Progenitor cell of endocrine pancreas (in vitro differentiated cells): ENCODE measurements around the gene SALL2. TPM values are rescaled to one million over a fixed set of nuclear protein-coding genes. Genes with fewer than 3 reads are reported as not detected.

Experiments
- DNase-seq: peaks from one replicate; pipeline ENCODE4 v3.0.0; 2021; ENCODE audit warnings: low spot score; ENCODE audit not compliant: unreplicated experiment
- H3K27ac Mint-ChIP-seq: 2 replicates; pipeline ENCODE4 v1.8.0; 2021; ENCODE audit warnings: mild to moderate bottlenecking, moderate library complexity, mixed read lengths
- H3K27me3 Mint-ChIP-seq: 2 replicates; pipeline ENCODE4 v1.8.0; 2021; ENCODE audit warnings: mixed read lengths
- H3K36me3 Mint-ChIP-seq: 2 replicates; pipeline ENCODE4 v1.8.0; 2022; ENCODE audit warnings: mixed read lengths; ENCODE audit not compliant: insufficient read depth
- H3K4me1 Mint-ChIP-seq: 2 replicates; pipeline ENCODE4 v1.8.0; 2021; ENCODE audit warnings: low read depth, mixed read lengths
- H3K4me3 Mint-ChIP-seq: 2 replicates; pipeline ENCODE4 v1.8.0; 2021; ENCODE audit warnings: low read depth, mild to moderate bottlenecking, moderate library complexity, mixed read lengths
- H3K9me3 Mint-ChIP-seq: 2 replicates; pipeline ENCODE4 v1.8.0; 2021; ENCODE audit warnings: low read depth, mixed read lengths
- CTCF ChIP-seq: fragments of 200-600 bp; sonication (generic); IDR thresholded peaks from one replicate; pipeline ENCODE4 v1.5.0; 2021; ENCODE audit warnings: antibody characterized with exemption, mild to moderate bottlenecking; ENCODE audit not compliant: unreplicated experiment
- total RNA-seq: library from RNA; stranded (reverse); gene quantifications from 2 replicates; pipeline ENCODE4 v1.2.1, GENCODE V29; 2021

The SALL2 gene
- total RNA-seq, 1 donor from 2014 or later: 89.2 TPM

- Mint-ChIP-seq H3K36me3 (peaks cover 30% of the 10 kb centered on the region), H3K27ac (peak overlapping the region; percentile 77), H3K4me3 (no peak overlapping the region), H3K4me1 (peaks cover 10% of the 10 kb centered on the region), H3K27me3 (no peaks in the 10 kb centered on the region), H3K9me3 (no peaks in the 10 kb centered on the region)
- DNase-seq: no peak
- peak; percentile 61 for TF ChIP-seq CTCF
Observed at GRCh38 chr14:21498540-21499526, 27.3 kb downstream of the SALL2 start.

DNA sequence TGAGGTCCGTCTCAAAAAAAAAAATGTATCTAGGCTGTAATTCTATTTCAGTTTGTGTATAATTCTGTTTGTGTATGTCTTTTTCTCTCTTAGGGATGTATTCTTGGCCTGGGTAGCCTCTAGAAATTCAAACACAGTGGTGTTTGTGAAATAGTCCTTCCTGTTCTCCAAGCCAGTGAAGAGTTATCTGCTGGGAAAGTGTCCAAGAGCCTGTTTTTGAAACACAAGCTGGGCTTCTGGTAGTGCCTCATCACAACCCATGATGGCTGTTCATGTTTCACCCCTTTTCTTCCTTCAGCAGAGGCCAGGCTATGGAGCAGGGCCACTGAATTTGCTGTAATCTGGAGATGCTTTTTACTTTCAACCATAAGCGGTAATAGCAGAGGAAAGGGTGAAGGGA lies 29.7 kb downstream of the SALL2 start:
- Mint-ChIP-seq H3K4me3 (no peak overlapping the region), H3K36me3 (peaks cover 35% of the 10 kb centered on the region)

GRCh38 chr14:21494902-21495762 lies 31.0 kb downstream of the SALL2 start:
- TF ChIP-seq CTCF: no peak
- H3K9me3 Mint-ChIP-seq: no peaks in the 10 kb centered on the region
- H3K4me1 Mint-ChIP-seq: peaks cover 10% of the 10 kb centered on the region
- no peak for DNase-seq
- H3K27me3 Mint-ChIP-seq: no peaks in the 10 kb centered on the region
- no peak overlapping the region for H3K4me3 Mint-ChIP-seq
- peak overlapping the region; percentile 17 for H3K27ac Mint-ChIP-seq
- peaks cover 33% of the 10 kb centered on the region for H3K36me3 Mint-ChIP-seq

More for the DNA sequence above, 29.7 kb downstream of the SALL2 start:
- Mint-ChIP-seq H3K27me3 (no peaks in the 10 kb centered on the region), H3K4me1 (peaks cover 10% of the 10 kb centered on the region), H3K9me3 (no peaks in the 10 kb centered on the region), H3K27ac (no peak overlapping the region)
- DNase-seq: no peak
- no peak for TF ChIP-seq CTCF

- peaks cover 9% of the 10 kb centered on the region for H3K36me3 Mint-ChIP-seq
- no peak for DNase-seq
- no peak overlapping the region for H3K27ac Mint-ChIP-seq
- H3K9me3 Mint-ChIP-seq: no peaks in the 10 kb centered on the region
- H3K4me1 Mint-ChIP-seq: no peaks in the 10 kb centered on the region
- TF ChIP-seq CTCF: no peak
- H3K27me3 Mint-ChIP-seq: no peaks in the 10 kb centered on the region
- H3K4me3 Mint-ChIP-seq: no peak overlapping the region
Observed at GRCh38 chr14:21486640-21487087, 39.5 kb downstream of the SALL2 start.
